Stimulated activated naive B cell treated with anti-CD40 and anti-IgM and Interleukin-4, amounts not matched to agents 10 μg/mL and 1 μg/mL and 100 μg/mL, for 72 hours (primary cell): ENCODE measurements around the gene ASGR2.
"Not testable (repeated sequence)": the region's sequence is repeated elsewhere in the genome, so short reads cannot be mapped to it uniquely, and the experiment has no call there.

Source experiments
- ATAC-seq, 2 donors: fragments of 150-1000 bp; cut with Tn5 transposase; replicated peaks; 2 replicates each; pipeline ENCODE4 v1.10.0; 2021; ENCODE audit warnings: moderate library complexity in 1 of 2
- DNase-seq: peaks from one replicate; pipeline ENCODE4 v3.0.0; 2021
- H3K27ac Mint-ChIP-seq: one replicate; pipeline ENCODE4 v1.8.0; 2022; ENCODE audit warnings: mild to moderate bottlenecking, mixed read lengths
- H3K27me3 Mint-ChIP-seq, 2 donors: one replicate each; pipeline ENCODE4 v1.8.0; 2022; ENCODE audit warnings: mixed read lengths in 2 of 2
- H3K36me3 Mint-ChIP-seq, 2 donors: one replicate each; pipeline ENCODE4 v1.8.0; 2022; ENCODE audit warnings: mixed read lengths in 2 of 2, mild to moderate bottlenecking in 1 of 2
- H3K4me1 Mint-ChIP-seq, 2 donors: one replicate each; pipeline ENCODE4 v1.8.0; 2022; ENCODE audit warnings: mixed read lengths in 2 of 2, mild to moderate bottlenecking in 1 of 2
- H3K4me3 Mint-ChIP-seq, 2 donors: one replicate each; pipeline ENCODE4 v1.8.0; 2022; ENCODE audit warnings: mild to moderate bottlenecking in 2 of 2, mixed read lengths in 2 of 2, moderate library complexity in 1 of 2
- H3K9me3 Mint-ChIP-seq, 2 donors: one replicate each; pipeline ENCODE4 v1.8.0; 2022; ENCODE audit warnings: mixed read lengths in 2 of 2, mild to moderate bottlenecking in 1 of 2

The ASGR2 gene

DNA sequence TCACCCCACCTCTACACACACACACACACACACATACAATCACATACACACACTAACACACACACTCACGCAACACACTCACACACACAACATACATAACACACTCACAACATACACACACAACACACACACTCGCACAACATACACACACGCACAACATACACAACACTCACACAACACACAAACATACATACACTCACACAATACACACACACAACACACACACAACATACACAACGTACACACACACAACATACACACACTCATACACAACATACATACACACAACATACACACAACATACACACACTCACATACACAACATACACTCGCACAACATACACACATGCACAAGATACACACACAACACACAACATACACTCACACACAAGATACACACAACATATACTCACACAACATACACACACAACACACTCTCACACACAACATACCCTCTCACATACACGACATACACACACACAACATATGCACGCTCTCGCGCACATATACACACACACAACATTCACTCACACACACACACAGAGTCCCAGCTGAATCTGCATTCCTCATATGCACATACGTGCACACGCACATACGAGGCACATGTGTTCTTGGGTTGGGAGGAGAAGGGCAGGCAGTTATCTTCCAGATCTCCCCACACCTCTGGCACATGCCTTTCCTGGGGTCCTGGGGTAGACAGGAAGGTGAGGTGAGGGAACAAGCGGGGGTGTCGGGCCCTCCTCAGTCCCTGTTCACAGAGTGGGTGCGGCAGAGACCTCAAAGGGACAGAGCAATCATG is 1.1 kb downstream of the ASGR2 start:
- peaks cover 12 to 14% of the 10 kb centered on the region in 2 donors for H3K27me3 Mint-ChIP-seq
- DNase-seq, result no peak
- peaks cover 0 to 8% of the 10 kb centered on the region in 2 donors for H3K4me1 Mint-ChIP-seq
- no peak for ATAC-seq
- no peak overlapping the region for H3K4me3 Mint-ChIP-seq
- peaks cover 0 to 2% of the 10 kb centered on the region in 2 donors for H3K9me3 Mint-ChIP-seq
- H3K36me3 Mint-ChIP-seq, result no peaks in the 10 kb centered on the region
- no peak overlapping the region for H3K27ac Mint-ChIP-seq

- H3K4me1 Mint-ChIP-seq, result peaks cover 0 to 8% of the 10 kb centered on the region in 2 donors
These were observed 2.0 kb downstream of the ASGR2 start for GRCh38 chr17:7112510-7113108.

DNA sequence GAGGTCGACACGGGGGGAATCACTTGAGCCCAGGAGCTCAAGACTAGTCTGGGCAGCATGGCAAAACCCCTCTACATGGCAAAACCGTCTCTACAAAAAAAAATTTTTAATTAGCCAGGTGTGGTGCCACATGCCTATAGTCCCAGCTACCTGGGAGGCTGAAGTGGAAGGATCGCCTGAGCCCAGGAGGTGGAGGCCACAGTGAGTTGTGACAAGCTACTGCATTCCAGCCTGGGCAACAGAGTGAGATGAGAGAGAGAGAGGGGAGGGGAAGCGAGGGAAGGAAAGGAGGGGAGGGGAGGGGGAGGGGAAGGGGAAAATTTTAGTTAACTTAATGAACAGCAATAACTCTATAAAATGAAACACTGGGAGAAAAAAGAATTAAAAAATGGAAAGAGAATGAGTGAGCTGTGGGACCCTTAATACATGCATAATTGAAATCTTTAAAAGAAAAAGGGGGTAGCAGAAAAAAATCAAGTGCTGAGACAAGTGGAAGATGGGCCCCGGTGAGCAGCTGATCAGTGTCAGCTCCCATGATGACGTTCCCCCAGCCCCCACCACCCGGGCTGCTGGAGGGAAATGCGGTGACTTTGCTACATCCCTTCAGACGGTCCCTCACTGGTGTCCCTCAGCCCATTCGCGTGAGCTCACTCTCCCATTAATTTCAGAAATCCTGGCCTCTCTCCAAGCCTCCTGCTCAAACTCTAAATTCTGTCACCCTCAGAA is 2.7 kb downstream of the ASGR2 start:
- H3K4me1 Mint-ChIP-seq, result peaks cover 0 to 8% of the 10 kb centered on the region in 2 donors
- H3K4me3 Mint-ChIP-seq, result no peak overlapping the region
- H3K9me3 Mint-ChIP-seq, result no peaks in the 10 kb centered on the region
- H3K27ac Mint-ChIP-seq, result no peak overlapping the region
- peaks cover 13 to 19% of the 10 kb centered on the region in 2 donors for H3K27me3 Mint-ChIP-seq
- no peaks in the 10 kb centered on the region for H3K36me3 Mint-ChIP-seq
- ATAC-seq (no peak), DNase-seq (no peak)

More at GRCh38 chr17:7112510-7113108, 2.0 kb downstream of the ASGR2 start:
- Mint-ChIP-seq H3K27ac (no peak overlapping the region), H3K27me3 (peaks cover 13 to 14% of the 10 kb centered on the region in 2 donors), H3K4me3 (no peak overlapping the region), H3K36me3 (no peaks in the 10 kb centered on the region), H3K9me3 (peaks cover 0 to 2% of the 10 kb centered on the region in 2 donors)
- ATAC-seq (no peak), DNase-seq (no peak)

- no peaks in the 10 kb centered on the region for H3K9me3 Mint-ChIP-seq
- H3K4me3 Mint-ChIP-seq, result no peak overlapping the region
- H3K36me3 Mint-ChIP-seq, result no peaks in the 10 kb centered on the region
- DNase-seq, result no peak
- peaks cover 13 to 19% of the 10 kb centered on the region in 2 donors for H3K27me3 Mint-ChIP-seq
- peaks cover 0 to 8% of the 10 kb centered on the region in 2 donors for H3K4me1 Mint-ChIP-seq
- no peak for ATAC-seq
- no peak overlapping the region for H3K27ac Mint-ChIP-seq
These were observed 3.9 kb downstream of the ASGR2 start for GRCh38 chr17:7110617-7111306.

- no peak for DNase-seq
- Mint-ChIP-seq H3K9me3 (no peaks in the 10 kb centered on the region), H3K27me3 (peaks cover 13 to 19% of the 10 kb centered on the region in 2 donors), H3K36me3 (no peaks in the 10 kb centered on the region), H3K27ac (no peak overlapping the region), H3K4me3 (no peak overlapping the region), H3K4me1 (peaks cover 0 to 8% of the 10 kb centered on the region in 2 donors)
- no peak for ATAC-seq
These were observed 4.9 kb downstream of the ASGR2 start for GRCh38 chr17:7109461-7110322.

GRCh38 chr17:7108981-7109380 is 5.6 kb downstream of the ASGR2 start:
- Mint-ChIP-seq H3K9me3 (no peaks in the 10 kb centered on the region), H3K4me1 (peaks cover 0 to 8% of the 10 kb centered on the region in 2 donors), H3K4me3 (no peak overlapping the region), H3K27ac (no peak overlapping the region), H3K27me3 (peaks cover 13 to 19% of the 10 kb centered on the region in 2 donors), H3K36me3 (no peaks in the 10 kb centered on the region)
- DNase-seq (no peak), ATAC-seq (no peak)

DNA sequence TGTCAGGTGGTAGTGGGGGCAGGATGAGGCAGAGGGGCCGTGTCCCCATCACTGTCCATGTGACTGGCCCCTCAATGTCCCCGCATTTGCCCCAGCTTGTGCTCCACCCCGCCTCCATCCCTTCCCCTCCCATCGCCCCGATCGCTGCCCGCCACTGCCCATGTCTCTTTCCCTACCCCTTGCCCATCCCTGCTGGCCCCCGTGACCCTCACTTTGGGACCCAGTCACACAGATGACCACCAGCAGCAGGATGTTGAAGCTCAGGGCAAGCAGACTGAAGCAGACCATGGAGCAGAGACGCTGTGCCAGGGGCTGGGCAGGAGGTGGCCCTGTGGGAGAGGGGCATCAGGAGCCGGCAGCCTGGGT is 6.1 kb downstream of the ASGR2 start:
- Mint-ChIP-seq H3K36me3 (no peaks in the 10 kb centered on the region), H3K9me3 (no peaks in the 10 kb centered on the region), H3K4me1 (peaks cover 0 to 8% of the 10 kb centered on the region in 2 donors), H3K27me3 (peaks cover 13 to 19% of the 10 kb centered on the region in 2 donors), H3K27ac (no peak overlapping the region), H3K4me3 (no peak overlapping the region)
- ATAC-seq (no peak), DNase-seq (no peak)

- ATAC-seq, result no peak
- H3K27ac Mint-ChIP-seq, result no peak overlapping the region
- H3K27me3 Mint-ChIP-seq, result peaks cover 19% of the 10 kb centered on the region in 2 donors
- H3K4me3 Mint-ChIP-seq, result no peak overlapping the region
- H3K36me3 Mint-ChIP-seq, result no peaks in the 10 kb centered on the region
- no peaks in the 10 kb centered on the region for H3K9me3 Mint-ChIP-seq
- peaks cover 0 to 8% of the 10 kb centered on the region in 2 donors for H3K4me1 Mint-ChIP-seq
- DNase-seq, result no peak
These were observed 6.6 kb downstream of the ASGR2 start for GRCh38 chr17:7107795-7108559.

- H3K27me3 Mint-ChIP-seq, result peaks cover 25 to 27% of the 10 kb centered on the region in 2 donors
- no peaks in the 10 kb centered on the region for H3K36me3 Mint-ChIP-seq
- no peaks in the 10 kb centered on the region for H3K9me3 Mint-ChIP-seq
- H3K27ac Mint-ChIP-seq, result no peak overlapping the region
- DNase-seq (no peak), ATAC-seq (no peak)
- peaks cover 0 to 8% of the 10 kb centered on the region in 2 donors for H3K4me1 Mint-ChIP-seq
- no peak overlapping the region for H3K4me3 Mint-ChIP-seq
These were observed 7.4 kb downstream of the ASGR2 start for GRCh38 chr17:7107012-7107754.

GRCh38 chr17:7102421-7102820 is 12.2 kb downstream of the ASGR2 start:
- H3K27me3 Mint-ChIP-seq, result peaks cover 19 to 23% of the 10 kb centered on the region in 2 donors
- no peak overlapping the region for H3K27ac Mint-ChIP-seq
- no peaks in the 10 kb centered on the region for H3K36me3 Mint-ChIP-seq
- H3K4me3 Mint-ChIP-seq, result no peak overlapping the region
- DNase-seq (no peak), ATAC-seq (no peak)
- peaks cover 0 to 2% of the 10 kb centered on the region in 2 donors for H3K4me1 Mint-ChIP-seq
- no peaks in the 10 kb centered on the region for H3K9me3 Mint-ChIP-seq

DNA sequence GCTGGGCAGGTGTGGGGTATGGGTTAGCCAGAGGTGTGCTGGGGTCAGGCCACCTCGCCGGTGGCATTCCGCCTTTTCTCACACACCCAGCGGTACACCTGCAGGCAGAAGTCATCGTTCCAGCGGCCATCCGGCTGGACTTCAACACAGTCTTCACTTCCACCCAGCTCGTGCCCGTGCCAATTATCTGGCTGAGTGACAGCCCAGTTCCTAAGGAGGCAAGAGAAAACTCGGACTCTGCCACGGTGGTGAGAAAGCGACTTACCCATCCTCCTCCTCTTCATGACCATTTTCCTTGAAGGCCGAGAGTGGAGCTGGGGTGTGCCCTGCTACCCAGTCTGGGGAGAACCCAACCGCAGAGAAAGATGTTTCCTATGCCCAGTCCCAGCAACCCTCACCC is 13.1 kb downstream of the ASGR2 start:
- no peak overlapping the region for H3K4me3 Mint-ChIP-seq
- no peak for DNase-seq
- peaks cover 16 to 20% of the 10 kb centered on the region in 2 donors for H3K27me3 Mint-ChIP-seq
- no peaks in the 10 kb centered on the region for H3K36me3 Mint-ChIP-seq
- H3K4me1 Mint-ChIP-seq, result peaks cover 5 to 7% of the 10 kb centered on the region in 2 donors
- H3K9me3 Mint-ChIP-seq, result no peaks in the 10 kb centered on the region
- no peak overlapping the region for H3K27ac Mint-ChIP-seq
- no peak for ATAC-seq

DNA sequence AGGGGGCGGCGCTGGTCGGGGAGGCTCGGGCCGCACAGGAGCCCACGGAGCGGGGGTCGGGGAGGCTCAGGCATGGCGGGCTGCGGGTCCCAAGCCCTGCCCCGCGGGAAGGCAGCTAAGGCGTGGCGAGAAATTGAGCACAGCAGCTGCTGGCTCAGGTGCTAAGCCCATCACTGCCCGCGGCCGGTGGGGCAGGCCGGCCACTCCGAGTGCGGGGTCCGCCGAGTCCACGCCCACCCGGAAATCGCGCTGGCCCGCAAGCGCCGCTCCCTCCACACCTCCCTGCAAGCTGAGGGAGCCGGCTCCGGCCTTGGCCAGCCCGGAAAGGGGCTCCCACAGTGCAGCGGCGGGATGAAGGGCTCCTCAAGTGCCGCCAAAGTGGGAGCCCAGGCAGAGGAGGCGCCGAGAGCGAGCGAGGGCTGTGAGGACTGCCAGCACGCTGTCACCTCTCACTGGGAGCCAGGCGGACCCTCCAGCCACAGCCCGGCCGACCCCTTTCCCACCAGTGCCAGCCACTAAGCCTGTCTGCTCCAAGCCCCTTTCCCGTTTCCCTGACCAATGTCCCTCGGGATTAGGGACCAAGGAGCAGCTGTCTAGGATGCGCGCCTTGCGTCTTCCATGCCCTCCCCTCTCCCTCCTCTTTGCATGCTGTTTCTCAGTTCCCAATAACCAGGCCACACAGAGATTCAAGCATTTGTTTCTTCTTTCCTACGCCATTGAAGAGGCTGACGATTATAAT is 13.8 kb downstream of the ASGR2 start:
- ATAC-seq, H3K36me3 Mint-ChIP-seq, DNase-seq, H3K27ac Mint-ChIP-seq, H3K4me3 Mint-ChIP-seq, H3K9me3 Mint-ChIP-seq: not testable (repeated sequence)
- Mint-ChIP-seq H3K4me1 (peaks cover 12 to 13% of the 10 kb centered on the region in 2 donors), H3K27me3 (peaks cover 16 to 20% of the 10 kb centered on the region in 2 donors)
